RCC 7860 (cell line): ENCODE results near the gene MAPK8IP1.

ENCODE experiments used
- DNase-seq: peaks from one replicate; pipeline ENCODE4 v3.0.0-alpha.2; 2015; ENCODE audit warnings: low spot score
- FAIRE-seq: peaks from 2 replicates; lab custom pipeline; 2012; peaks lifted over from hg19 to GRCh38; lab: Jason Lieb, UNC

MAPK8IP1 gene

DNA sequence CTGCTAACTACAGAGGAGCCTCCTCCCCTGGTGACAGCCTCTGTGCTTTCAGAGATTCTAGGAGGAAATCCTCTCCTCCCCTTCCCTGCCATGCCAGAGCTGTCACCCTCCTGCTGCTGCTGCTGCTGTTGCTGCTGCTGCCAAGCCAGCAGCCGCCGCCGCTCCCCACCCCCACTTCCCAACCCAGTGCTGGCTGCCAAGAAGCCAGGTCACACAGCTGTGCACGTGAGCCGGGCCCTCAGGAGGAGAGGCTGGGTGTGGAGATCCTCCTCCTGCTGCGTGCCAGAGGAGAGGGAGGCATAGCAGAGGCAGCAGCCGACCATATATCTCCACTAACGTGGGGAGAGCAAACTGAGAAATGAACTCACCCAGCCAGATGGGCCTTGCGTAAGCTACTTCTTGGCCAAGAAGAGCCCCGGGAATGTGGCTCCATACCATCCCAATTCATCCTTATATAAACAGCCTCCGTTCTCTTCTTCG lies 25.8 kb upstream of the MAPK8IP1 start:
- FAIRE-seq, result no peak
- DNase-seq, result peak; percentile 25

GRCh38 chr11:45860348-45860747 lies 25.1 kb upstream of the MAPK8IP1 start:
- DNase-seq (no peak), FAIRE-seq (no peak)

GRCh38 chr11:45860764-45861510 lies 24.5 kb upstream of the MAPK8IP1 start:
- no peak for DNase-seq
- no peak for FAIRE-seq

- DNase-seq (no peak), FAIRE-seq (no peak)
Measured at GRCh38 chr11:45864041-45864440, 21.4 kb upstream of the MAPK8IP1 start.

DNA sequence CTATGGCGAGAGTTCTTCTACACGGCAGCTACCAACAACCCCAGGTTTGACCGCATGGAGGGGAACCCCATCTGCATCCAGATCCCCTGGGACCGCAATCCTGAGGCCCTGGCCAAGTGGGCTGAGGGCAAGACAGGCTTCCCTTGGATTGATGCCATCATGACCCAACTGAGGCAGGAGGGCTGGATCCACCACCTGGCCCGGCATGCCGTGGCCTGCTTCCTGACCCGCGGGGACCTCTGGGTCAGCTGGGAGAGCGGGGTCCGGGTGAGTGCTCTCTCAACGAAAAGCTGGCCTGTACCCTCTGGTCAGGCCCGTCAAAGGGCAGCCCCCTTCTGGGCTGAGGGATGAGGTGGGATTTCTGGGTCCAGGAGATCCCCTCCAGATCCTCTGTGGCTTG lies 15.9 kb upstream of the MAPK8IP1 start:
- DNase-seq (no peak), FAIRE-seq (no peak)

- no peak for DNase-seq
- no peak for FAIRE-seq
Measured at GRCh38 chr11:45870706-45871105, 14.7 kb upstream of the MAPK8IP1 start.

- FAIRE-seq, result no peak
- no peak for DNase-seq
Measured at GRCh38 chr11:45871638-45872037, 13.8 kb upstream of the MAPK8IP1 start.

- DNase-seq, result peak; percentile 27
Measured at GRCh38 chr11:45872651-45873356, 12.6 kb upstream of the MAPK8IP1 start.

DNA sequence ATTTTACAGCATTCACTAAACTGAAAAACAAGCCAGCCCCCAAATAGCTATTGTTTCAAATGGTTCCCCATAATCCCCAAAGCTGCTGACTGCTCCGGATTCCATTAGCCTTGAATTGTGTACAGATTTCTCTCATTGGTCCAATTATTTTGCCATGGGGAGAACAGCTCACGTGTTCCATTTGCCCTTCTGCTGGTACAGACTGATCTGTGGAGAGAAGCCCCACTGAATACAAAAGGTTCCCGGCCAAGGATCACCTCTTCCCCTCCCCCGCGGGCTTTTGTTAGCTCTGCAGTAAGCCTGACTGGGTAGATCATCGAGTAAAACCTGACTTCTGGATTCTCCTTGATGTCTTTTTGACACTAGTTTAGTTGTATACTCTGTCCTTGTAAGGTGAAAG lies 9.1 kb upstream of the MAPK8IP1 start:
- DNase-seq, result no peak
- FAIRE-seq, result no peak

More at GRCh38 chr11:45872651-45873356, 12.6 kb upstream of the MAPK8IP1 start:
- no peak for FAIRE-seq

- DNase-seq (no peak), FAIRE-seq (no peak)
Measured at GRCh38 chr11:45877221-45877620, 8.2 kb upstream of the MAPK8IP1 start.

DNA sequence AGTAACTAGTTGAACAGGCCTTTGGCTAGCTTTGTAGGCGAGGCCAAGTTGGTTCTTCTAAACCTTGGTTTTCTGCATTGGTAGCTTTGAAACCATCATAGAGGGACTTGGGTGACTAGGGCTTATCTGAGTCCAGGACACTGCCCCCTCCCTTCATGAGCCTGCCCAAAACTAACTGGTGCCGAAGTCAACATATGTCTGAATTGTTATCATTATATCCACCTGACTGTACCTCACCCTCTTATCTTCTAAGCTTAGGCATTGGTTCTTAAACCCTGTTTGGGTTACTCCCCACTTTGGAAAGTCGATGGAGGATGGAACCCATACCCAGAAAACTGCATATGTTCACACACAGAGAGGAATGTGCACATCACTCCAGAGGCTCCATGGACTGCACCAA lies 7.6 kb upstream of the MAPK8IP1 start:
- FAIRE-seq (no peak), DNase-seq (no peak)

GRCh38 chr11:45879803-45880686 lies 5.4 kb upstream of the MAPK8IP1 start:
- FAIRE-seq (peak; percentile 80), DNase-seq (peak; percentile 71)

DNA sequence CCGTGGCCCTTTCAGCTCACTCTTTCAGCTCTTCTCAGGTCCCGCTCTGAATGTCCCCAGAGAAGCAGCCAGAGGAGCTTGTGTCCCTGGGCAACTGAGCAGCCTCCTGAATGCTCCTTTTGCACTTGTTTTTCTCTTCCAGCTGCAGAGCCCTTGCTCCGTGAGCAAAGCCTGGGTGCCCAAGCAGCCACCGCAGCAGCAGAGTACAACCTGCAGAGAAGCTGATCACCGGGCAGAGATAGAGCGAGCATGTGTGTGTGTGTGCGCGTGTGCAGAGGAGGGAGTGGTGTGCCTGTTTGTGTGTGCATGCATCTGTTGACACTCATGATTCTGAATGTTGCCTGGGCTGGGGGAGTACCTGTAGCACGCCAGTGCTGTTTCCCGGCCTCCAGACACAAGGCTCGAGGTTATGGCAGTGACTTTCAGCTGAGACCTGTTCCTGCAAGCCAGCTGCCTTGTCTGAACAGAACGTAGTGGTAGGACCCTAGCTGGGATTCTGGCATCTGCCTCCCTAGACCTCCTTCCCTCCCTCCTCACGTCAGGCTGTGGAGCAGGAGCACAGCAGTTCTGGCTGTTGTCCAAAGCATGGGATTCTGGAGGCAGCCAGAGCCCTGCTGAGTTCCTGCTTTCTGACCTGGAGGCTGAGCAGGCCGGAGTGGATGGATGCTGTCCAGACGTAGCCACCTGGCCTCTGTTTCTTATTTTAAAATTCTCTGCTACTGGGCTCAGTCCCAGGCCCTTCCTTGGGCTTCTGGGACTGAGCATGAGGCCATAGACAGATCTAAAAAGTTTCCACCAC lies 4.5 kb upstream of the MAPK8IP1 start:
- DNase-seq, result no peak
- FAIRE-seq, result no peak

- DNase-seq, result peak; percentile 31
- peak; percentile 14 for FAIRE-seq
Measured at GRCh38 chr11:45881708-45882368, 3.6 kb upstream of the MAPK8IP1 start.

DNA sequence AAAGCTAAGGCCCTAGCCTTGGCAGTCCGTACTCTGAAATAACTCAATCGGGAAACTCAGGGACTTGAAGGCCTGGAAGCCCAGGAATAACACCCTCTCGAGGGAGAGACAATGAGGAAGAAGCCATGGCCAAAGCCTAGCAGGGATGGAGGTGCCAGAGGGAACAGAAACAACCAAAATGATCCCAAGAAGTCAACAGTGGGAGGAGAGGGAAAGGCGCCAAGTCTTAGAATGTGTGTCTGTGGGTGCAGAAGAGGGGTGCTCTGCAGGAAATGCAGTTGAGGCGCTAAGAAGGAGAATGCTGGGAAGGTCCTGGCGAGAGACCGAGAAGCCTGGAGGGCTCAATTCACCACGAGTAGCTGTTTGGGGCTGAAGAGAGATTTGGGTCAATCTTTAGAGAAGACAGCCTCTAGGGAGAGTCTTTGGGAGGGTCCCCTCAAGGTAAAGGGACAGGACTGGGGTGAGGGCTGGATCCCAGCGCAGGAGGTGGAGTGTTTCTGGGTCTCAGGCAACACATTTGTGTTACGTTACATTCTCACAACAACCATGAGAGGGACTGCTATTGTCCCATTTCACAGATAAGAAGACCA lies 760 bp upstream of the MAPK8IP1 start:
- no peak for FAIRE-seq
- no peak for DNase-seq

DNA sequence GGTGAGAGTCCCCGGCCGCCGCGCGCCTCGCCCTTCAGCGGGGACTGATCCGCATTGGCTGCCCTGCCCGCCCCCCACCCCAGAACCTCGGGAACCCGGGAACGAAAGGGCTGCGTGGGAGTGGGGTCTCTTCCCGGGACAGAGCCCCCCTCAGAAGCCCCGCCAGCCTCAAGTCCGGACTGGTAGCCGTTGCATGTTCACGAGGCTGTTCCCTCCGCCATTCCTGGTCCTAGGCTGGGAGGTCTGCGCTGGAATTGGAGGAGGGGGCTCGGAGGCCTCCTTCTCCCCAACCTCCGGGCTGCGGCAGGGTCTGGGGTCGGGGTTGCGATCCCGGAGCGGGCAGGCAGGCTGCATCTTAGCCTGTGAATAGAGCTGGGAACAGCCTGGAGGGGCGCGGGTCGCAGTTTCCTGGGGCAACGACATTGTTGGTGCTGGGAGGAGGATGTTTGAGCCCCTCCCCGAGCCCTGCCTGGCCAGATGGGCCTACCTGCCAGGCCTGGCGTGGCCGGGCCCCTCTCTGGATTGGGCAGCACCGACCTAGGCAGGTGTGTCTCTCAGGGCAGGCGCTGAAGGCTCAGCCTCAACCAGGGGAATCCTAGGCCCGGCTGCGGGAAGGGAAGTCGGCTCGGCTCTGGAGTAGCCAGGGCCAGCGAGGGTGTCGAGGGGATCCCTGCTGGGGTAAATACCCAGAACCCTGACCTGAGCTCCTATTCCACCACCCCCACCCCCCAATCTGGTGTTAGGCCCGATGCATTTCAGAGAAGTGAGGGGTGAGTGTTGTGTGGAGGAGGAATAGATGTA lies 670 bp downstream of the MAPK8IP1 start:
- FAIRE-seq (no peak), DNase-seq (no peak)

- FAIRE-seq, result no peak
- no peak for DNase-seq
Measured at GRCh38 chr11:45886816-45887520, 1.5 kb downstream of the MAPK8IP1 start.

- no peak for DNase-seq
- FAIRE-seq, result no peak
Measured at GRCh38 chr11:45887587-45887986, 2.1 kb downstream of the MAPK8IP1 start.
